GM19455 (cell line): ENCODE data around the gene CD93.

ENCODE experiments used
- ATAC-seq: cut with Tn5 transposase; IDR thresholded peaks from one replicate; pipeline ENCODE4 v1.9.1; 2021; ENCODE audit not compliant: unreplicated experiment

The CD93 gene

GRCh38 chr20:23100720-23101107 is 14.6 kb upstream of the CD93 start:
- no peak for ATAC-seq

- no peak for ATAC-seq
Observed at GRCh38 chr20:23099791-23100719, 13.9 kb upstream of the CD93 start.

GRCh38 chr20:23097636-23098580 is 11.8 kb upstream of the CD93 start:
- ATAC-seq, result no peak

- ATAC-seq, result no peak
Observed at GRCh38 chr20:23096986-23097520, 10.9 kb upstream of the CD93 start.

- no peak for ATAC-seq
Observed at GRCh38 chr20:23096097-23096496, 10.0 kb upstream of the CD93 start.

- no peak for ATAC-seq
Observed at GRCh38 chr20:23095499-23095898, 9.4 kb upstream of the CD93 start.

GRCh38 chr20:23094927-23095326 is 8.8 kb upstream of the CD93 start:
- ATAC-seq, result no peak

GRCh38 chr20:23094213-23094896 is 8.2 kb upstream of the CD93 start:
- no peak for ATAC-seq

GRCh38 chr20:23093613-23094012 is 7.5 kb upstream of the CD93 start:
- ATAC-seq, result no peak

- ATAC-seq, result no peak
Observed at GRCh38 chr20:23092861-23093495, 6.9 kb upstream of the CD93 start.

- ATAC-seq, result no peak
Observed at GRCh38 chr20:23092384-23092756, 6.2 kb upstream of the CD93 start.

- no peak for ATAC-seq
Observed at GRCh38 chr20:23091721-23092383, 5.7 kb upstream of the CD93 start.

- ATAC-seq, result no peak
Observed at GRCh38 chr20:23090878-23091277, 4.8 kb upstream of the CD93 start.

- no peak for ATAC-seq
Observed at GRCh38 chr20:23090147-23090546, 4.0 kb upstream of the CD93 start.

GRCh38 chr20:23088866-23089265 is 2.7 kb upstream of the CD93 start:
- no peak for ATAC-seq

- ATAC-seq, result no peak
Observed at GRCh38 chr20:23087587-23088251, 1.6 kb upstream of the CD93 start.

- ATAC-seq, result no peak
Observed at GRCh38 chr20:23086931-23087411, 847 bp upstream of the CD93 start.

- no peak for ATAC-seq
Observed at GRCh38 chr20:23085436-23086055, 578 bp downstream of the CD93 start.

- ATAC-seq, result no peak
Observed at GRCh38 chr20:23084845-23085365, 1.2 kb downstream of the CD93 start.
